Keratinocyte (primary cell): ENCODE results near the gene KRTAP12-1. TPM values are rescaled to one million over a fixed set of nuclear protein-coding genes. Genes with fewer than 3 reads are reported as not detected.

ENCODE experiments used
- DNase-seq: peaks from one replicate; pipeline ENCODE4 v3.0.0-alpha.2; 2011; ENCODE audit warnings: low read depth, missing footprints, low spot score
- FAIRE-seq: peaks from 2 replicates; lab custom pipeline; 2011; peaks lifted over from hg19 to GRCh38; lab: Jason Lieb, UNC
- H2AFZ ChIP-seq: 2 replicates; pipeline ENCODE4 v1.6.0; 2012; ENCODE audit warnings: low read length, control low read depth, inconsistent platforms; ENCODE audit not compliant: control insufficient read depth
- H3K27ac ChIP-seq: 2 replicates; pipeline ENCODE4 v1.5.1; 2011; ENCODE audit warnings: low read length; ENCODE audit not compliant: control insufficient read depth, insufficient read depth
- H3K27me3 ChIP-seq: 3 replicates; pipeline ENCODE4 v1.6.0; 2011; ENCODE audit warnings: low read length; ENCODE audit not compliant: control insufficient read depth, insufficient read depth; ENCODE audit errors: extremely low read depth
- H3K36me3 ChIP-seq, 2 experiments: 2 replicates in 1 of 2; 3 replicates in 1 of 2; pipeline ENCODE4 v1.5.1; 2011; ENCODE audit warnings: low read length in 2 of 2, mild to moderate bottlenecking in 1 of 2; ENCODE audit not compliant: control insufficient read depth in 2 of 2, insufficient read depth in 2 of 2; ENCODE audit errors: extremely low read depth in 1 of 2
- H3K4me1 ChIP-seq: 3 replicates; pipeline ENCODE4 v1.5.1; 2011; ENCODE audit warnings: low read length; ENCODE audit not compliant: control insufficient read depth, insufficient read depth; ENCODE audit errors: extremely low read depth
- H3K4me2 ChIP-seq: 3 replicates; pipeline ENCODE4 v1.6.0; 2011; ENCODE audit warnings: low read depth, low read length; ENCODE audit not compliant: control insufficient read depth, insufficient read depth; ENCODE audit errors: extremely low read depth
- H3K4me3 ChIP-seq, 3 experiments: fragments of 200-600 bp in 1 of 3; sonication (generic) in 1 of 3; 2 replicates in 2 of 3; 3 replicates in 1 of 3; pipeline ENCODE4 v1.5.1; 2011 to 2016; ENCODE audit warnings: low read length in 3 of 3, mild to moderate bottlenecking in 3 of 3, control low read depth in 2 of 3, inconsistent platforms in 1 of 3, low read depth in 1 of 3, mixed read lengths in 1 of 3, mixed run types in 1 of 3, moderate library complexity in 1 of 3; ENCODE audit not compliant: control insufficient read depth in 2 of 3, insufficient read depth in 2 of 3; ENCODE audit errors: extremely low read depth in 1 of 3
- H3K79me2 ChIP-seq: 2 replicates; pipeline ENCODE4 v1.6.0; 2012; ENCODE audit warnings: low read length; ENCODE audit not compliant: control insufficient read depth, insufficient read depth
- H3K9ac ChIP-seq: 3 replicates; pipeline ENCODE4 v1.6.0; 2011; ENCODE audit warnings: low read length; ENCODE audit not compliant: control insufficient read depth, insufficient read depth; ENCODE audit errors: extremely low read depth
- H3K9me1 ChIP-seq: 3 replicates; pipeline ENCODE4 v1.6.0; 2011; ENCODE audit warnings: low read length; ENCODE audit not compliant: control insufficient read depth, insufficient read depth; ENCODE audit errors: extremely low read depth
- H3K9me3 ChIP-seq: 2 replicates; pipeline ENCODE4 v1.5.1; 2012; ENCODE audit warnings: low read depth, low read length; ENCODE audit not compliant: control insufficient read depth
- H4K20me1 ChIP-seq: 3 replicates; pipeline ENCODE4 v1.6.0; 2011; ENCODE audit warnings: low read length; ENCODE audit not compliant: control insufficient read depth, insufficient read depth; ENCODE audit errors: extremely low read depth
- EZH2 ChIP-seq: IDR thresholded peaks from one replicate; pipeline ENCODE4 v1.6.1; 2012; ENCODE audit warnings: inconsistent platforms, mild to moderate bottlenecking, low read length, moderate library complexity
- dilution Hi-C: fragments of 300-500 bp; cut with MboI; formaldehyde crosslinking; loops from one replicate; pipeline ENCODE4 v1.7.0; 2020; ENCODE audit warnings: low sequenced_read_pairs; ENCODE audit not compliant: extremely low pct_ligation_motif_present
- polyA plus RNA-seq, 5 experiments: library from polyadenylated mRNA; depleted of rRNA in 3 of 5; stranded (reverse) in 3 of 5; stranded (forward) in 1 of 5; unstranded in 1 of 5; fragments of >200 nt; gene quantifications; 1 replicate in 1 of 5; 2 replicates in 3 of 5; 3 replicates in 1 of 5; pipeline versions ENCODE4 v1.2.1 to v1.2.3, GENCODE V29; 2011 to 2012; ENCODE audit warnings: missing spikeins in 2 of 5, low read depth in 1 of 5, low replicate concordance in 1 of 5
- TF ChIP-seq, protein P1 (sequence below), 3 experiments: IDR thresholded peaks in 1 of 3; conservative IDR thresholded peaks in 1 of 3; optimal IDR thresholded peaks in 1 of 3; 2 replicates in 2 of 3; 3 replicates in 1 of 3; pipeline versions ENCODE3 to v1.5.1; 2011; ENCODE audit warnings: low read length in 3 of 3, mild to moderate bottlenecking in 3 of 3, moderate library complexity in 2 of 3, control low read depth in 1 of 3, inconsistent platforms in 1 of 3; ENCODE audit not compliant: insufficient read depth in 2 of 3; ENCODE audit errors: extremely low read depth in 1 of 3

KRTAP12-1 gene
- polyA plus RNA-seq, 1 donor (not counting 4 experiments of a cell fraction or from before 2014, with no cell fraction given) = not detected

DNA sequence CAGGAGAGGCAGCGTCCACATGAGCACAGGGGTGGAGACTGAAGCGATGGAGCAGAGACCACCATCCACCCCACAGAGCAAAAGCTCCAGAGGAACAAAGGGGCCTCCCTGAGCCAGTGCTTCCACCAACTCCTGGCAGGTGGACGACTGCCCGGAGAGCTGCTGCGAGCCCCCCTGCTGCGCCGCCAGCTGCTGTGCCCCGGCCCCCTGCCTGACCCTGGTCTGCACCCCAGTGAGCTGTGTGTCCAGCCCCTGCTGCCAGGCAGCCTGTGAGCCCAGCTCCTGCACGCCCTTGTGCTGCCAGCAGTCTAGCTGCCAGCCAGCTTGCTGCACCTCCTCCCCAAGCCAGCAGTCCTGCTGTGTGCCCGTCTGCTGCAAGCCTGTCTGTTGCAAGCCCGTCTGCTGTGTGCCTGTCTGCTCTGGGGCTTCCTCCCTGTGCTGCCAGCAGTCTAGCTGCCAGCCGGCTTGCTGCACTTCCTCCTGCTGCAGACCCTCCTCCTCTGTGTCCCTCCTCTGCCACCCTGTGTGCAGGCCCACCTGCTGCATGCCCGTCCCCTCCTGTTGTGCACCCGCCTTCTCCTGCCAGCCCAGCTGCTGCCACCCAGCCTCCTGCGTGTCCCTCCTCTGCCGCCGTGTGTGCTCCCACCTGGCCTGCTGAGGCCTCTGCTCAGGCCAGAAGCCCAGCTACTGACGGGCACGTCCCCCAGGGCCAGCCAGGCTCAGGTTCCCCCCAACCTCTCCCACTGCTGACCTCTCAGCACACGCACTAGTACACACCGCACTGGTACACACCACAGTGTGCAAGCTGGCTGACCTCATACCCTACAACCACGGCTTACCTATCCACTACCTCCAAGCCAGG, 20.4 kb upstream of the KRTAP12-1 start:
- Histone ChIP-seq H3K9ac (no peak overlapping the region), H2AFZ (no peak overlapping the region), H3K9me1 (no peaks in the 10 kb centered on the region), H3K27ac (no peak overlapping the region), H3K4me1 (no peaks in the 10 kb centered on the region), H3K27me3 (peaks cover 21% of the 10 kb centered on the region), H3K4me2 (no peak overlapping the region), H3K9me3 (peaks cover 4% of the 10 kb centered on the region), H3K4me3 (no peak overlapping the region), H3K36me3 (no peaks in the 10 kb centered on the region), H4K20me1 (no peaks in the 10 kb centered on the region), H3K79me2 (no peaks in the 10 kb centered on the region)
- FAIRE-seq (no peak), DNase-seq (no peak)
- no peak for TF ChIP-seq EZH2
- TF ChIP-seq, protein P1, sequence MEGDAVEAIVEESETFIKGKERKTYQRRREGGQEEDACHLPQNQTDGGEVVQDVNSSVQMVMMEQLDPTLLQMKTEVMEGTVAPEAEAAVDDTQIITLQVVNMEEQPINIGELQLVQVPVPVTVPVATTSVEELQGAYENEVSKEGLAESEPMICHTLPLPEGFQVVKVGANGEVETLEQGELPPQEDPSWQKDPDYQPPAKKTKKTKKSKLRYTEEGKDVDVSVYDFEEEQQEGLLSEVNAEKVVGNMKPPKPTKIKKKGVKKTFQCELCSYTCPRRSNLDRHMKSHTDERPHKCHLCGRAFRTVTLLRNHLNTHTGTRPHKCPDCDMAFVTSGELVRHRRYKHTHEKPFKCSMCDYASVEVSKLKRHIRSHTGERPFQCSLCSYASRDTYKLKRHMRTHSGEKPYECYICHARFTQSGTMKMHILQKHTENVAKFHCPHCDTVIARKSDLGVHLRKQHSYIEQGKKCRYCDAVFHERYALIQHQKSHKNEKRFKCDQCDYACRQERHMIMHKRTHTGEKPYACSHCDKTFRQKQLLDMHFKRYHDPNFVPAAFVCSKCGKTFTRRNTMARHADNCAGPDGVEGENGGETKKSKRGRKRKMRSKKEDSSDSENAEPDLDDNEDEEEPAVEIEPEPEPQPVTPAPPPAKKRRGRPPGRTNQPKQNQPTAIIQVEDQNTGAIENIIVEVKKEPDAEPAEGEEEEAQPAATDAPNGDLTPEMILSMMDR (optimal IDR thresholded peaks at IDR 0.05 in 1 of 3, IDR thresholded peaks at IDR 0.05 in 1 of 3, conservative IDR thresholded peaks at IDR 0.05 in 1 of 3; ENCODE audit: extremely low read depth in 1 of 3, insufficient read depth in 2 of 3, low read length in 3 of 3) = no peak
- dilution Hi-C loops = no loop called here

DNA sequence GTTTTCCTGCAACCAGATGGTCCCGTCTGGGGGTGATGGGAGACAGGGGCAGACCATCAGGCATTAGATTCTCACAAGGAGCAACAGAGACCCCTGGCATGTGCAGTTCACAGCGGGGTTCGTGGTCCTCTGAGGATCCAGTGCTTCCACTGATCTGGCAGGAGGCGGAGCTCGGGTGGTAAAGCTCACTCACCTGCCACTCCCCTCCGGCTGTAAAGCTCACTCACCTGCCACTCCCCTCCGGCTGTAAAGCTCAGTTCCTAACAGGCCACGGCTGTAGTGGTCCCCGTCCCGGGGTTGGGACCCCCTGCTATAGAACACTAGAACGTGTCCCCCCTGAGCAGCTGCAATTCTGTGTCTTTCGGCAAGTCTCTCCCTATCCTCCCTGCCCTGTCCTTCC, 19.6 kb upstream of the KRTAP12-1 start:
- no peaks in the 10 kb centered on the region for H3K36me3 ChIP-seq
- FAIRE-seq = no peak
- H3K79me2 ChIP-seq = no peaks in the 10 kb centered on the region
- no peak overlapping the region for H3K9ac ChIP-seq
- no peak overlapping the region for H2AFZ ChIP-seq
- H3K4me3 ChIP-seq = no peak overlapping the region
- no peak overlapping the region for H3K4me2 ChIP-seq
- H3K4me1 ChIP-seq = no peaks in the 10 kb centered on the region
- no peak for TF ChIP-seq EZH2
- TF ChIP-seq, protein P1 (optimal IDR thresholded peaks at IDR 0.05 in 1 of 3, IDR thresholded peaks at IDR 0.05 in 1 of 3, conservative IDR thresholded peaks at IDR 0.05 in 1 of 3; ENCODE audit: extremely low read depth in 1 of 3, insufficient read depth in 2 of 3, low read length in 3 of 3) = no peak
- dilution Hi-C loops = no loop called here
- H3K27me3 ChIP-seq = peaks cover 21% of the 10 kb centered on the region
- DNase-seq = no peak
- H4K20me1 ChIP-seq = no peaks in the 10 kb centered on the region
- no peak overlapping the region for H3K27ac ChIP-seq
- no peaks in the 10 kb centered on the region for H3K9me1 ChIP-seq
- H3K9me3 ChIP-seq = peaks cover 4% of the 10 kb centered on the region
